ENCODE measurements around the gene VWA5B1.
"Not testable (repeated sequence)": the region's sequence is repeated elsewhere in the genome, so short reads cannot be mapped to it uniquely, and the experiment has no call there.

Gene VWA5B1

GRCh38 chr1:20290624-20291597, at the start of gene VWA5B1:
Gene VWA5B1 (plus strand): TSS chr1:20290875. CDS start chr1:20310602, 19,727 bp downstream.
- peak; percentile 64 for DNase-seq (ENCODE audit: low read depth, low spot score)

- no peak for DNase-seq (ENCODE audit: low read depth, low spot score)
Observed at GRCh38 chr1:20242890-20243479, 47.7 kb upstream of the VWA5B1 start.

GRCh38 chr1:20248971-20249612, 41.6 kb upstream of the VWA5B1 start:
- DNase-seq (ENCODE audit: low read depth, low spot score), result no peak

- DNase-seq (ENCODE audit: low read depth, low spot score), result no peak
Observed at GRCh38 chr1:20250340-20250989, 40.2 kb upstream of the VWA5B1 start.

- DNase-seq (ENCODE audit: low read depth, low spot score), result no peak
Observed at GRCh38 chr1:20252587-20252986, 38.1 kb upstream of the VWA5B1 start.

- peak; percentile 48 for DNase-seq (ENCODE audit: low read depth, low spot score)
Observed at GRCh38 chr1:20255666-20256065, 35.0 kb upstream of the VWA5B1 start.

- no peak for DNase-seq (ENCODE audit: low read depth, low spot score)
Observed at GRCh38 chr1:20259646-20260045, 31.0 kb upstream of the VWA5B1 start.

- no peak for DNase-seq (ENCODE audit: low read depth, low spot score)
Observed at GRCh38 chr1:20261095-20261494, 29.6 kb upstream of the VWA5B1 start.

GRCh38 chr1:20262810-20263534, 27.7 kb upstream of the VWA5B1 start:
- no peak for DNase-seq (ENCODE audit: low read depth, low spot score)

- no peak for DNase-seq (ENCODE audit: low read depth, low spot score)
Observed at GRCh38 chr1:20265250-20265649, 25.4 kb upstream of the VWA5B1 start.

- peak; percentile 41 for DNase-seq (ENCODE audit: low read depth, low spot score)
Observed at GRCh38 chr1:20266141-20266540, 24.5 kb upstream of the VWA5B1 start.

- no peak for DNase-seq (ENCODE audit: low read depth, low spot score)
Observed at GRCh38 chr1:20266642-20267041, 24.0 kb upstream of the VWA5B1 start.

GRCh38 chr1:20271498-20272400, 18.9 kb upstream of the VWA5B1 start:
- DNase-seq (ENCODE audit: low read depth, low spot score), result no peak

GRCh38 chr1:20273716-20274115, 17.0 kb upstream of the VWA5B1 start:
- DNase-seq (ENCODE audit: low read depth, low spot score), result not testable (repeated sequence)

GRCh38 chr1:20275319-20275925, 15.3 kb upstream of the VWA5B1 start:
- DNase-seq (ENCODE audit: low read depth, low spot score), result no peak

GRCh38 chr1:20276485-20277159, 14.1 kb upstream of the VWA5B1 start:
- no peak for DNase-seq (ENCODE audit: low read depth, low spot score)

GRCh38 chr1:20278692-20279130, 12.0 kb upstream of the VWA5B1 start:
- peak; percentile 42 for DNase-seq (ENCODE audit: low read depth, low spot score)

- DNase-seq (ENCODE audit: low read depth, low spot score), result peak; percentile 62
Observed at GRCh38 chr1:20279509-20279908, 11.2 kb upstream of the VWA5B1 start.

GRCh38 chr1:20280341-20280740, 10.3 kb upstream of the VWA5B1 start:
- no peak for DNase-seq (ENCODE audit: low read depth, low spot score)

All from astrocyte of the hippocampus (primary cell).